ENCODE measurements around the gene FAM3C.

DNA sequence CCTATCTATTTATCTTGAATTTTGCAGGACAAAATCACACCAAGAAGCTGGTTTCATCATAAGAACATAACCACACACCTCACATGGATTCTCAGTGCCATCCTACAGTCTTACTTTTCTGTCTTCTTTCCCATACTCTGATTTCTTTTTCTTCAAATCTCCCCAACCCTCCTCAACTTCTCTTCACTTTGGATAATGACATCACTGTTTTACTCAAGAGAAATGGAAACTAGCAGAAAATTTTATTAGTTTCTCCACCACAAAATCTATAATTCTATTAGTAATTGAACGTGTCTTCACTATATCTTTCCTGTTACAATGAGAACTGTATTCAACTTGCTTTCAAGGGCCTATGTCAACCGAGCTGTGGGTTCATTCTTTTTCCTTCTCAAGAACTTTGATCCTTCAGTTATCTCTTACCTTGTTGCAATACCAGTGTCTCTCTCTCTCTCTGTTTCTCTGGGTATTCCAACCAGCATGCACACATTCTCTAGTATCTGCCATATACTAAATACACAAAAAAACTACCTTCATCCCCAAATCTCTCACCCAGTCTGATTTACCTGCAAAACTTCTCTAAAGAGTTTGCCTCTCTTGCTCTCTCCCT, 35.4 kb upstream of the FAM3C start:
- TF ChIP-seq, protein P1, sequence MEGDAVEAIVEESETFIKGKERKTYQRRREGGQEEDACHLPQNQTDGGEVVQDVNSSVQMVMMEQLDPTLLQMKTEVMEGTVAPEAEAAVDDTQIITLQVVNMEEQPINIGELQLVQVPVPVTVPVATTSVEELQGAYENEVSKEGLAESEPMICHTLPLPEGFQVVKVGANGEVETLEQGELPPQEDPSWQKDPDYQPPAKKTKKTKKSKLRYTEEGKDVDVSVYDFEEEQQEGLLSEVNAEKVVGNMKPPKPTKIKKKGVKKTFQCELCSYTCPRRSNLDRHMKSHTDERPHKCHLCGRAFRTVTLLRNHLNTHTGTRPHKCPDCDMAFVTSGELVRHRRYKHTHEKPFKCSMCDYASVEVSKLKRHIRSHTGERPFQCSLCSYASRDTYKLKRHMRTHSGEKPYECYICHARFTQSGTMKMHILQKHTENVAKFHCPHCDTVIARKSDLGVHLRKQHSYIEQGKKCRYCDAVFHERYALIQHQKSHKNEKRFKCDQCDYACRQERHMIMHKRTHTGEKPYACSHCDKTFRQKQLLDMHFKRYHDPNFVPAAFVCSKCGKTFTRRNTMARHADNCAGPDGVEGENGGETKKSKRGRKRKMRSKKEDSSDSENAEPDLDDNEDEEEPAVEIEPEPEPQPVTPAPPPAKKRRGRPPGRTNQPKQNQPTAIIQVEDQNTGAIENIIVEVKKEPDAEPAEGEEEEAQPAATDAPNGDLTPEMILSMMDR (IDR thresholded peaks at IDR 0.05): no peak
- no peak for TF ChIP-seq EZH2 (IDR thresholded peaks at IDR 0.05; ENCODE audit: borderline replicate concordance, insufficient read depth, low read depth, low read length, poor library complexity, severe bottlenecking)

Measured in B cell (primary cell).